SIG-M5 treated with dmso at 0.1 percent for 504 hours (cell line): Measurements from ENCODE around the gene TMEM42.

Experiments used
- DNase-seq: peaks from one replicate; lab custom pipeline; 2025; ENCODE audit not compliant: unreplicated experiment; lab: John Stamatoyannopoulos, UW

TMEM42 gene

GRCh38 chr3:44870375-44871061 is 8.8 kb downstream of the TMEM42 start:
- DNase-seq, result peak; percentile 15

GRCh38 chr3:44874308-44874707 is 12.6 kb downstream of the TMEM42 start, which contains the start of gene TGM4:
TGM4 (plus strand) TSS chr3:44874608; CDS start chr3:44874679, 71 bp downstream.
- no peak for DNase-seq

DNA sequence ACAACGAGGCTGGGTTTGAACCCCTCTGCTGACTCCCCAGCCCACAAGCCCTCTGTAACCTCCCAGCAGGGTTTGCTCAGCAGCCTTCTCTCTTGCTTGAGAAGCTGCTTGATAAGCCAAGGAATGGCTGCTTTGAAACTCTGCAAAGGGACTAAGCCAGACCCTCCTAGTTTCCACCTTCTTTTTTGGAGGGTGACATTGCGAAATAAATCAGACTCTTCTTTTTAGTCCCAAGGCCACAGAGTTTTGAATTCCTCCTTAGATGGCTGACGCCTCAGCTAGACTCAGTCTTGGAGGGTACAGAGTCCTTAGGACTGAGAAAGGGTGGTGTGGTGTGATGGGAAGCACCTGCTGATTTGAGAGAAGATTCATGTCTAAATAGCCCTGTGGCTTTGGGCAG is 13.9 kb downstream of the TMEM42 start:
- no peak for DNase-seq

GRCh38 chr3:44877333-44877732 is 15.6 kb downstream of the TMEM42 start:
- no peak for DNase-seq

GRCh38 chr3:44880284-44880683 is 18.6 kb downstream of the TMEM42 start:
- DNase-seq, result no peak

DNA sequence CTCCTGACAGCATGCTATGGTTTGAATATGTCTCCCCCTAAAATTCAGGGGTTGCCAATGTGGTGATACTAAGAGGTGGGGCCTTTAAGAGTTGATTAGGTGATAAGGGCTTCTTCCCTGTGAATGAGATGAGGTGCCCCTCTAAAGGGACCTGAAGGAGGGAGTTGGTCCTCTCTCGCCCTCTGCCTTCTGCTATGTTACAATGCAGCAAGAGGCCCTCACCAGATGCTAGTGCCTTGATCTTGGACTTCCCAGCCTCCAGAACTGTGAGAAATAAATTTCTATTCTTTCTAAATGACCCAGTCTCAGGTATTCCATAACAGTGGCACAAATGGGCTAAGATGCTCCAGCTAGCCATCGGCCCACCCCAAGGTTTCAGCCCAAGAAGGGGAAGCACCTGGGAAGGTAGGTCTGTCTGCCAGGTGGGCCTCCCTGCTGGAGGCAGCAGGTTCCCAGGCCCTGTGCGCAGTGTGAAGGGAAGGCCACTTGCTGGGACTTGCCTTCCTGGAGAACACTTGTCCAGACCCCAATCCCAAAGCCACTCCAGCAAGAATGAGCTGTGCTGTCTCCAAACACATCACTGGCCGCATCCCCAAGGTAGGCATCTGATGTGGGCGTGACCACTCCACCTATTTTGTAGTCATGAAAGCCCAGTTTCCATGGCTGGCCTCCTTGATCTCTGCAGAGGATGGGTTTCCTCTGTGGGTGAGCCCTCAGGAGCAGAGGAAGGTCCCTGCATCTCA is 21.7 kb downstream of the TMEM42 start:
- no peak for DNase-seq

DNA sequence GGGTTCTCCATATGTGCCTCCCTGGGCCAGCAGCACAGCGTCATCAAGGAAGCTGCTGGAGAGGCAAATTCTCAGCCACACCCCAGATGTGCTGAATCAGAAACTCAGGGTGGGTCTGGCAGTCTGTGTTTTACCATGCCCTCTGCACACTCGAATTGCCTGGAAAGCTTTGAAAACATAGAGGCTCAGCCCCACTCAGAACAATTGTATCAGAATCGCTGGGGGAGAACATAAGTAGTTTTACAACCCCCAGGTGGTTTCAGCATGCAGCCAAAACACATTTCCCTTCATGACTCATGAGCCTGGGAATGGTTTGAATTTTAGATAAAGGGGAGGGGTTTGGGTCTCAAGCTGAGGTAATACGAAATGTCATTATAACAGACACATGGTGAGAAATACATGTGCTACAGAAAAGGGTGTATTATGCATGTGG is 22.3 kb downstream of the TMEM42 start:
- no peak for DNase-seq

DNA sequence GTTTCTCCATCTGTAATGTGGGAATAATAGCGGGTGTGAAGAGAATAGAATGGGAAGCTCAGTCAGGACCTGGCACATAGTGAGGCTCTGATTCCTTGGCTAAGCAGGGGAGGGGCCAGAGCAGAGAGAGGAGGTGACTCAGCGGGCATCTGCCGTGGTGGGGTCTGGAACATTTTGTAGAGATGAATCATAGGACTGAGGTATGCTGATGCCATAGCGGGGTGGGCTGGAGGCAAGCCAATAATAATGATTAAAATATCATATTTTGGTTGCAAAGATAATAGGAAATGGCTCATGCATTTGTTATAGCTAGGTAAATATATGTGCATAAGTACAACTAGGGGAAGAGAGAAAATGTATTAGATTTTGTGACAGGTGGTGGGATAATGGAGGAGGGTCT is 23.9 kb downstream of the TMEM42 start:
- no peak for DNase-seq

DNA sequence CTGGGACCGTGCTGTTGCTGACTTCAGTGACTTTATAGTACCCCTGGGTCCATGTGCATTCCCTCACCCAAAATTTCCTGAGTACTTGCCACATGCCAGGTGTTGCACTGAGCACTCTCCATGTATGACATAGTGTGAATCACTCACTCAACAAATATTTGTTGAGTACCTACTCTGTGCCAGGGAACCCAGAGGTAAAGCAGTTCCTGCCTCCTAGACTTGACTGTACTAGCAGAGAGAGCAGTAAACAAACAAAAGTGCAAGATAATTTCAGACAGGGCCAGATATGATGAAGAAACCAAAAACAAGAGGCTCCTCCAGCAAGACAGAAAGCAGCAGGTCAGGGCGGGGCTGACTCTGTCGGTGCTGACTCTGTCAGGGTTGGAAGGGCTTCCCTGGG is 24.8 kb downstream of the TMEM42 start:
- DNase-seq, result no peak

DNA sequence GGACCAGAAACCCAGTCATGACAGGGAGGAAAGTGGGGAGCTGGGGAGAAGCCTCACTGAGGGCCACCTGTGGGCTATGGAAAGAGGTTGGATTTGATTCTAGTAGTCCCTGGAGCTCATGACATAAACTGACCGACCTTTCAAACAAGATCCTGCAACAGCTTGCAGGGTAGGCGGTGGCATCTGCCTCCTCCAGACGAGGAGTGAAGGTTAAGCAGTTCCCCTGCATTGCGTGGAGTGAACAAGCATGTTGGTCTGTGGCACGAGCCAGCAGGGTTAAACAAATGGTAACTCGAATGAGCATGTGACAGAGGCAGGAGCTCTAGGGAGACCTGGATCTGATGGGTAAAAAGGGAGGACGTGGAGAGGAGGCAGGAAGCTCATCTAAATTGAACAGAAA is 25.4 kb downstream of the TMEM42 start:
- DNase-seq, result no peak

DNA sequence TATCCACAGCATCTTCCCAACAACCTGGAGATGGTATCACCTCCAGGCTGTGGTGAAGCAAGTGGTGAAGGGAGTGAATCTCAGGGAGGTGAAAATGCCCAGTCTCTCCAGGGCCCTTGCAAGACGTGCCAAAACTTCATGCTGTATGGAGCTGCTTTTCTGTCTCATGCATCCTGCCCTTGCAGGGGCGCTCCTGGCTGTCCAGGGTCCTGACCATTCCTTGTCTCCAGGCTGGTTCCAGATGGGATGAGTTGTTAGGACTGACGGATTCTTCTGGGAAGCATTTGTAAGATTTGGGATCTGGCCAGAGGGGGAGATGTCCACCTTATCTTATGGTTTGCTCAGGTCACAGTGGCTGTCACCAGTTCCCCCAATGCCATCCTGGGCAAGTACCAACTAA is 28.5 kb downstream of the TMEM42 start:
- DNase-seq, result no peak

GRCh38 chr3:44890852-44891251 is 29.1 kb downstream of the TMEM42 start:
- DNase-seq, result no peak

DNA sequence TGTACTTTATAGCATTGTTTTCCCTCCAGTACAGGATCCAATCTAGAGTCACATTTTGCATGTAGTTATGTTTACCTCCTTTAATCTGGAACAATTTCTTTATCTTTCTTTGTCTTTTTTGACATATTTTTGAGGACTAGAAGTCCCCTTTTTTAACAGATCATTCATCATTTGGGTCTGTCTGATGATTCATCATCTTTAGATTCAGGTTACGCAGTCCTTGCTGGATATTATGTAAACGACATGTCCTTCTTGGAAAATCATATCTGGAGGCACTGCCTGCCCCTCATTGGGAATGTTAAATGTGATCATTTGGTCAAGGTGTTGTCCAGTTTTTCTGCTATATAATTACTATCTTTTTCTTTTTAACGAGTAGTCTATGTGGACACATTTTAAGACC is 31.0 kb downstream of the TMEM42 start:
- DNase-seq, result no peak

- DNase-seq, result no peak
Measured at GRCh38 chr3:44893097-44893496, 31.4 kb downstream of the TMEM42 start.

DNA sequence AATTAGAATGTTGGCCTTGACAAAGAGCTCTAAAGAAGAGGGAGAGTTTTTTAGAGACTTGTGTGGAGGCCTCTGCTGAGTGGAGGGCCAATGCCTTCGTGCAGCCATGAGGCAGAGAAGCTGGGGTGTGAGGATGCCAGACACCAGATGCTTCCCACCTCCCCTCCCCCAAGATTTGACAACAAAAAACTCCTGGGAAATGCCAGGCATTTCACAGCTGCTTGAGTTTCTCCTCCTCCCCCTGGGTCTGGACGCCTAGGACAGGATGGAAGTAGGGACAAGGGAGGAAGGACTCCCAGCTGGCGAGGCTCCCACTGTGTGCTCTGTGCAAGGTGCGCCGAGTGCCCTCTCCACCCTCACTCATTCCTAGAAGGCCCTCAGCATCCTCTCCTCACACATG is 32.8 kb downstream of the TMEM42 start:
- no peak for DNase-seq

DNA sequence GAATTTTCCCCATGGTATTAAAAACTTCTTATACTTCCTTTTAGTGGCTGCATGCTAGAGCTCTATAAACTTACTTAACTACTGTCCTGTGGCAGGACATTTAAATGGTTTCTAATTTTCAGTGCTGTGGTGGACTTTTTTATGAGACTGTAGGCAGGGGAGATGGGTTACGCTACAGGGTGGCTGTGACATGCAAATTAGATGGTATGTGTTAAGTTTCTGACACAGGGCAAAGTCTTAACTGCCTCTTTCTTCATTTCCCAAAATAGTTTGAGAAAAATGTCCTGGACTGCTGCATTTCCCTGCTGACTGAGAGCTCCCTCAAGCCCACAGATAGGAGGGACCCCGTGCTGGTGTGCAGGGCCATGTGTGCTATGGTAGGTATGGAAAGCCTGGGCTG is 34.7 kb downstream of the TMEM42 start:
- DNase-seq, result no peak

DNA sequence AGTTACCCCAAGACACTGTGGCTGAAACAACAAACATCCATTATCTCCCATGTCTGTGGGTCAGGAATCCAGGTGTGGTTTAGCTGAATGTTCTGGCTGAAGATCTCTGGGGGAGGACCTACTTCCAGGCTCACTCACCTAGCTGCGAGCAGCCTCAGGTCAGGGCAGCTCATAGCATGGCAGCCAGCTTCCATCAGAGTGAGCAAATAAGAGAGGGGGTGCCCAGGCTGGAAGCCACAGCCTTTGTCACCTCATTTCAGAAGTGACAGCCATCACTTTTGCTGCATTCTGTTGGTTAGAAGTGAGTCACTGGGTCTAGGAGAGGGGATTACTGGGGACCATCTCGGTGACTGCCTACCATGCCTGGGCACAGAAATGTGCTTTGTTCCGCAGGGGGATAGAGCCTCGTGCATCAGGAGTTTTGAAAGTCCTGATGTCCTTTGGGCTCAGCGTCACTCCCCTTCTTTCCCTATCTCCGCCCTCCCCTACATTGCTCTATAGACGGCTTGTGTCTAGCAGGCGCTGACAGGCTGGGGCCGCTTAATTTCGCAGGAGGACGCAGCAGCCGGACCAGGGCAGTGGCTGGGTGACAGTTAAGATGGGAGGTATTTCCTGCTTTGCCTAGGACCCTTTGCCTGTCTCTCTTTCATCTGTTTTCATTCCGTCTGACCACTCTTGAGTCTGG is 38.1 kb downstream of the TMEM42 start:
- DNase-seq, result no peak

- no peak for DNase-seq
Measured at GRCh38 chr3:44902628-44903027, 40.9 kb downstream of the TMEM42 start.

GRCh38 chr3:44903314-44903713 is 41.6 kb downstream of the TMEM42 start:
- no peak for DNase-seq

DNA sequence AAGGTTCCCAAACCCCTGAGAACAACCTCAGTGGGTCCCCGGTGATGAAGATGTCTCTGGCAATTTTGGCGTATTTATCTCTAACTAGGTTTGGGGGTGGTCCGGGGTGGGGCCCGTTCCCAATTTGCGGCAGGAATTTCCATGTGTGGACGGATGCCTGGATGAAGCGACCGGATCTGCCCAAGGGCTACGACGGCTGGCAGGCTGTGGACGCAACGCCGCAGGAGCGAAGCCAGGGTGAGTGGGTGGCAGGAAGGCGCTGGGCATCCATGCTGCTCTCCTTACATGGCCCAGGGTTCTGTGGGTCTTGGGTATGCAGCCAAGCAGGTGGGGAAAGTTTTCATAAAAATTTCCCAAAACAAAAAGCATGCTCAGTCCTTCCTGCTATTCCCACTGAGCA is 42.0 kb downstream of the TMEM42 start:
- no peak for DNase-seq

DNA sequence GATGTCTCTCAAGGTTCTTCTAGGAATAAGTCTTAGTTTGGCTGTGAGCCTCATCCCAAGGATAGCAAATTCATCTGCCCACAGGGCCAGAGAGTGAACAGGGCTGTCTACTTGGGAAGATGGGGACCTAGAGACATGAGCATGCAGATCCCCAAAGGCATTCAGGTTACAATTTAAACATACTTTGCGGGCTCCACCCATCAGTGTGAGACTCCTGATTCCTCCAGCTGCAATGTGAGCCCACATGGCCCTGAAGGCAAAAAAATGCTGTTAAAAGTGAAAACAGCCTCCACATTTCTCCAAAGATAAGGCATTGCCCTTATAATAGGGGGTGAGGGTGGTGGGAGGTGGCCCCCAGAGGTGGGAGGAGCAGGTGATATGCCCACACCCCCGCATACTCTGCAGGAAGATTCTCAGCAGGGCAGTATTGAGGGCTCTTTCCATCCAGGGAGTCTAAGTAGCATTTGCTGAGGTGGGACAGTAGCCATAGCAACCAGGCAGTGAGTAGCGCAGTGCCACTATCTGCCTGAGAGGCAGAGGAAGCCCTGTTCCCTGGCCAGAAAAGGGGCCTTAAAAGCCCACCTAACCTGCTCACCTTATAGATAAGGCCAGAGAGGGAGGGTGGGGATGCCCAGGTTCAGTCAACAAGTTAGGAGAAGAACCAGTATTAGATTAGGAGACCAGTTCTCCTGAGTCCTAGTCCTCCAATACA is 43.9 kb downstream of the TMEM42 start:
- DNase-seq, result no peak
